Endothelial cell of umbilical vein (primary cell): Measurements from ENCODE around the gene PARP12.

Experiments
- CTCF ChIP-seq, 2 donors: IDR thresholded peaks; 1 replicate in 1 of 2; 2 replicates in 1 of 2; pipeline ENCODE4 v1.5.1; 2011; ENCODE audit warnings: low read length in 2 of 2, mild to moderate bottlenecking in 2 of 2, moderate library complexity in 2 of 2, control low read depth in 1 of 2, inconsistent platforms in 1 of 2, low read depth in 1 of 2; ENCODE audit not compliant: insufficient read depth in 1 of 2; ENCODE audit errors: extremely low read depth in 1 of 2
- EZH2 ChIP-seq: IDR thresholded peaks from 2 replicates; pipeline ENCODE4 v1.6.1; 2012; ENCODE audit warnings: borderline replicate concordance, low read depth, mild to moderate bottlenecking, moderate library complexity, low read length, inconsistent platforms; ENCODE audit not compliant: severe bottlenecking
- FOS ChIP-seq: IDR thresholded peaks from 2 replicates; pipeline ENCODE4 v1.6.1; 2011; ENCODE audit warnings: mild to moderate bottlenecking, low read length, moderate library complexity, borderline replicate concordance; ENCODE audit not compliant: insufficient read depth
- JUN ChIP-seq: IDR thresholded peaks from 2 replicates; pipeline ENCODE4 v1.6.1; 2011; ENCODE audit warnings: borderline replicate concordance, low read depth; ENCODE audit not compliant: insufficient read length, insufficient read depth
- MYC ChIP-seq: IDR thresholded peaks from one replicate; pipeline ENCODE4 v1.6.1; 2011; ENCODE audit warnings: mild to moderate bottlenecking, low read depth, low read length
- POLR2A ChIP-seq: IDR thresholded peaks from 2 replicates; pipeline ENCODE4 v1.6.1; 2012; ENCODE audit warnings: low read depth, mild to moderate bottlenecking, control low read depth, low read length
- POLR2AphosphoS5 ChIP-seq: IDR thresholded peaks from 2 replicates; pipeline ENCODE4 v1.6.1; 2012; ENCODE audit warnings: low read depth, mild to moderate bottlenecking, control low read depth, low read length, moderate library complexity; ENCODE audit not compliant: insufficient read depth

GRCh38 chr7:140074780-140075179 is 12.0 kb upstream of the PARP12 start:
- no peak for TF ChIP-seq POLR2A
- TF ChIP-seq CTCF (IDR thresholded peaks at IDR 0.05; ENCODE audit: extremely low read depth in 1 of 2, insufficient read depth in 1 of 2, low read depth in 1 of 2, low read length in 2 of 2) = no peak
- TF ChIP-seq POLR2AphosphoS5 = no peak
- no peak for TF ChIP-seq EZH2
- no peak for TF ChIP-seq MYC
- TF ChIP-seq FOS = no peak
- no peak for TF ChIP-seq JUN
